ENCODE data around the gene MX2. TPM values are rescaled to one million over a fixed set of nuclear protein-coding genes. Genes with fewer than 3 reads are reported as not detected.

Gene MX2
- total and polyA plus RNA-seq, 7 experiments from 2014 or later = 46.7 to 116 (median 99.8) TPM

- DNase-seq = no peak
- Histone ChIP-seq H3K36me3 (ENCODE audit: control insufficient read depth in 2 of 3, insufficient read depth in 3 of 3, low read length in 3 of 3) (peaks cover 29 to 99% (median 32%) of the 10 kb centered on the region in 3 experiments), H3K9me3 (ENCODE audit: control insufficient read depth in 2 of 3, low read length in 3 of 3) (no peaks in the 10 kb centered on the region), H3K27ac (ENCODE audit: low read depth, low read length) (no peak overlapping the region), H3K27me3 (ENCODE audit: control insufficient read depth in 2 of 2, insufficient read depth in 2 of 2, low read length in 2 of 2) (no peaks in the 10 kb centered on the region), H3K4me3 (ENCODE audit: low read length) (no peak overlapping the region), H3K4me1 (ENCODE audit: control insufficient read depth in 2 of 2, insufficient read depth in 2 of 2, low read length in 2 of 2) (no peaks in the 10 kb centered on the region)
- peaks cover 0 to 64% (median 7%) of the 10 kb centered on the region in 7 donors for H3K4me1 Mint-ChIP-seq
- ATAC-seq = no peak
- POLR2A ChIA-PET = interaction anchor here (1.2 to 1.4 kb wide), 2 partner anchors 15 to 28 kb away, joined by 3 read pairs; no protein-coding TSS in a partner anchor
- intact Hi-C loops (cut with micrococcal nuclease) = no loop called here
- peaks cover 34 to 88% (median 63%) of the 10 kb centered on the region in 5 donors for H3K36me3 Mint-ChIP-seq
- no peak overlapping the region for H3K27ac Mint-ChIP-seq
- H3K27me3 Mint-ChIP-seq = no peaks in the 10 kb centered on the region
- no peak overlapping the region for H3K4me3 Mint-ChIP-seq
- CTCF ChIA-PET = no interaction called here
- peaks cover 0 to 11% (median 2%) of the 10 kb centered on the region in 11 donors for H3K9me3 Mint-ChIP-seq
Measured at GRCh38 chr21:41439248-41439647, 77.4 kb downstream of the MX2 start.

GRCh38 chr21:41441546-41441945, 79.7 kb downstream of the MX2 start:
- no peaks in the 10 kb centered on the region for H3K9me3 Mint-ChIP-seq
- no peaks in the 10 kb centered on the region for H3K27me3 ChIP-seq (ENCODE audit: control insufficient read depth in 2 of 2, insufficient read depth in 2 of 2, low read length in 2 of 2)
- H3K36me3 Mint-ChIP-seq = peaks cover 14 to 85% (median 58%) of the 10 kb centered on the region in 5 donors
- H3K27ac Mint-ChIP-seq = peak overlapping the region in 1 of 9 donors; percentile 56
- no peak overlapping the region for H3K27ac ChIP-seq (ENCODE audit: low read depth, low read length)
- ChIA-PET CTCF (no interaction called here), POLR2A (no interaction called here)
- H3K4me3 ChIP-seq (ENCODE audit: low read length) = no peak overlapping the region
- H3K27me3 Mint-ChIP-seq = no peaks in the 10 kb centered on the region
- no peak for DNase-seq
- no peak for ATAC-seq
- no peak overlapping the region for H3K4me3 Mint-ChIP-seq
- H3K9me3 ChIP-seq (ENCODE audit: control insufficient read depth in 2 of 3, low read length in 3 of 3) = no peaks in the 10 kb centered on the region
- H3K4me1 ChIP-seq (ENCODE audit: control insufficient read depth in 2 of 2, insufficient read depth in 2 of 2, low read length in 2 of 2) = no peaks in the 10 kb centered on the region
- peaks cover 0 to 52% (median under 1%) of the 10 kb centered on the region in 7 donors for H3K4me1 Mint-ChIP-seq
- H3K36me3 ChIP-seq (ENCODE audit: control insufficient read depth in 2 of 3, insufficient read depth in 3 of 3, low read length in 3 of 3) = peaks cover 21 to 98% (median 36%) of the 10 kb centered on the region in 3 experiments
- intact Hi-C loops (cut with micrococcal nuclease) = no loop called here

- Mint-ChIP-seq H3K27ac (peak overlapping the region in 2 of 9 donors; percentile 31 to 67), H3K27me3 (no peaks in the 10 kb centered on the region), H3K4me1 (peaks cover 0 to 49% (median 0%) of the 10 kb centered on the region in 7 donors), H3K36me3 (peaks cover 9 to 86% (median 61%) of the 10 kb centered on the region in 5 donors), H3K9me3 (no peaks in the 10 kb centered on the region), H3K4me3 (no peak overlapping the region)
- CTCF ChIA-PET = interaction anchor here (0.6 to 0.8 kb wide), 3 partner anchors 20 to 78 kb away, joined by 3 to 4 read pairs (median 3); no protein-coding TSS in a partner anchor
- Histone ChIP-seq H3K27ac (ENCODE audit: low read depth, low read length) (no peak overlapping the region), H3K27me3 (ENCODE audit: control insufficient read depth in 2 of 2, insufficient read depth in 2 of 2, low read length in 2 of 2) (no peaks in the 10 kb centered on the region), H3K36me3 (ENCODE audit: control insufficient read depth in 2 of 3, insufficient read depth in 3 of 3, low read length in 3 of 3) (peaks cover 17 to 98% (median 34%) of the 10 kb centered on the region in 3 experiments), H3K4me3 (ENCODE audit: low read length) (no peak overlapping the region), H3K4me1 (ENCODE audit: control insufficient read depth in 2 of 2, insufficient read depth in 2 of 2, low read length in 2 of 2) (no peaks in the 10 kb centered on the region), H3K9me3 (ENCODE audit: control insufficient read depth in 2 of 3, low read length in 3 of 3) (no peaks in the 10 kb centered on the region)
- POLR2A ChIA-PET = no interaction called here
- ATAC-seq = no peak
- DNase-seq = no peak
- intact Hi-C loops (cut with micrococcal nuclease) = no loop called here
Measured at GRCh38 chr21:41442481-41443186, 80.8 kb downstream of the MX2 start.

DNA sequence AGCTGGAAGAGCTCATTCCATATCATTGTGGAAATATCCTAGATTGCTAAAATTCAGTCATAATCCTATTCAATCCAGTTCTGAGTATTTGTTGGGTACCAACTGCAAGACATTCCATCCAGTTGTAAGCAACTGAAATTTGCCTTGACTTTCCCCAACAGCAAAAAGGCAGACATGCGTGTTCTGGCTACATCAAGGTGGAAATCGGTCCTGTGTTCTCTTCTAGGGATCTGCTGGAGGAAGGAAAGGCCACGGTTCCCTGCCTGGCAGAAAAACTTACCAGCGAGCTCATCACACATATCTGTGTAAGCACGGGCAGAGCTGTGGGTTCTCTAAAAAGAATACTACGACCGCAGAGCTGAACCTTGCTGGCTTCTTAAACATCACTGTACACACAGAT, 81.7 kb downstream of the MX2 start:
- CTCF ChIA-PET = interaction anchor here (0.7 kb wide), 1 partner anchor 70 kb away, joined by 3 read pairs; no protein-coding TSS in a partner anchor
- POLR2A ChIA-PET = interaction anchor here (0.9 kb wide), 1 partner anchor 17 kb away, joined by 5 read pairs; no protein-coding TSS in a partner anchor
- Mint-ChIP-seq H3K27me3 (no peaks in the 10 kb centered on the region), H3K9me3 (no peaks in the 10 kb centered on the region), H3K36me3 (peaks cover 6 to 84% (median 53%) of the 10 kb centered on the region in 5 donors), H3K4me1 (peaks cover 0 to 43% (median 0%) of the 10 kb centered on the region in 7 donors), H3K4me3 (no peak overlapping the region), H3K27ac (no peak overlapping the region)
- Histone ChIP-seq H3K4me3 (ENCODE audit: low read length) (no peak overlapping the region), H3K9me3 (ENCODE audit: control insufficient read depth in 2 of 3, low read length in 3 of 3) (no peaks in the 10 kb centered on the region), H3K27ac (ENCODE audit: low read depth, low read length) (no peak overlapping the region), H3K27me3 (ENCODE audit: control insufficient read depth in 2 of 2, insufficient read depth in 2 of 2, low read length in 2 of 2) (no peaks in the 10 kb centered on the region), H3K36me3 (ENCODE audit: control insufficient read depth in 2 of 3, insufficient read depth in 3 of 3, low read length in 3 of 3) (peaks cover 13 to 95% (median 28%) of the 10 kb centered on the region in 3 experiments), H3K4me1 (ENCODE audit: control insufficient read depth in 2 of 2, insufficient read depth in 2 of 2, low read length in 2 of 2) (no peaks in the 10 kb centered on the region)
- intact Hi-C loops (cut with micrococcal nuclease) = no loop called here
- no peak for DNase-seq
- ATAC-seq = no peak

- POLR2A ChIA-PET = no interaction called here
- CTCF ChIA-PET = no interaction called here
- ATAC-seq = no peak
- Histone ChIP-seq H3K36me3 (ENCODE audit: control insufficient read depth in 2 of 3, insufficient read depth in 3 of 3, low read length in 3 of 3) (peaks cover 15 to 91% (median 28%) of the 10 kb centered on the region in 3 experiments), H3K27ac (ENCODE audit: low read depth, low read length) (no peak overlapping the region), H3K9me3 (ENCODE audit: control insufficient read depth in 2 of 3, low read length in 3 of 3) (no peaks in the 10 kb centered on the region), H3K4me3 (ENCODE audit: low read length) (no peak overlapping the region), H3K27me3 (ENCODE audit: control insufficient read depth in 2 of 2, insufficient read depth in 2 of 2, low read length in 2 of 2) (no peaks in the 10 kb centered on the region), H3K4me1 (ENCODE audit: control insufficient read depth in 2 of 2, insufficient read depth in 2 of 2, low read length in 2 of 2) (no peaks in the 10 kb centered on the region)
- no peaks in the 10 kb centered on the region for H3K27me3 Mint-ChIP-seq
- H3K27ac Mint-ChIP-seq = peak overlapping the region in 4 of 9 donors; percentile 11 to 28 (median 18)
- H3K9me3 Mint-ChIP-seq = no peaks in the 10 kb centered on the region
- peaks cover 0 to 35% (median 0%) of the 10 kb centered on the region in 7 donors for H3K4me1 Mint-ChIP-seq
- peaks cover 13 to 87% (median 57%) of the 10 kb centered on the region in 5 donors for H3K36me3 Mint-ChIP-seq
- no peak for DNase-seq
- intact Hi-C loops (cut with micrococcal nuclease) = loop anchor here in 1 of 2 donors (5.0 kb wide), 1 partner anchor 163 kb away; no protein-coding TSS in a partner anchor
- no peak overlapping the region for H3K4me3 Mint-ChIP-seq
Measured at GRCh38 chr21:41444703-41445464, 83.1 kb downstream of the MX2 start.

- H3K4me1 ChIP-seq (ENCODE audit: control insufficient read depth in 2 of 2, insufficient read depth in 2 of 2, low read length in 2 of 2) = no peaks in the 10 kb centered on the region
- CTCF ChIA-PET = no interaction called here
Measured at GRCh38 chr21:41445465-41445862, 83.6 kb downstream of the MX2 start.

More at GRCh38 chr21:41445465-41445862, 83.6 kb downstream of the MX2 start:
- POLR2A ChIA-PET = no interaction called here
- H3K4me3 Mint-ChIP-seq = no peak overlapping the region
- DNase-seq = no peak
- H3K4me1 Mint-ChIP-seq = peaks cover 0 to 38% (median 0%) of the 10 kb centered on the region in 7 donors
- Histone ChIP-seq H3K9me3 (ENCODE audit: control insufficient read depth in 2 of 3, low read length in 3 of 3) (no peaks in the 10 kb centered on the region), H3K4me3 (ENCODE audit: low read length) (no peak overlapping the region), H3K27ac (ENCODE audit: low read depth, low read length) (no peak overlapping the region), H3K36me3 (ENCODE audit: control insufficient read depth in 2 of 3, insufficient read depth in 3 of 3, low read length in 3 of 3) (peaks cover 20 to 90% (median 33%) of the 10 kb centered on the region in 3 experiments), H3K27me3 (ENCODE audit: control insufficient read depth in 2 of 2, insufficient read depth in 2 of 2, low read length in 2 of 2) (no peaks in the 10 kb centered on the region)
- no peaks in the 10 kb centered on the region for H3K9me3 Mint-ChIP-seq
- intact Hi-C loops (cut with micrococcal nuclease) = loop anchor here in 1 of 2 donors (5.0 kb wide), 1 partner anchor 163 kb away; no protein-coding TSS in a partner anchor
- no peaks in the 10 kb centered on the region for H3K27me3 Mint-ChIP-seq
- peaks cover 13 to 86% (median 51%) of the 10 kb centered on the region in 5 donors for H3K36me3 Mint-ChIP-seq
- H3K27ac Mint-ChIP-seq = peak overlapping the region in 2 of 9 donors; percentile 17 to 23
- no peak for ATAC-seq

Data from naive thymus-derived CD4-positive, alpha-beta T cell (primary cell).